ENCODE data around the gene HSD11B2.

DNA sequence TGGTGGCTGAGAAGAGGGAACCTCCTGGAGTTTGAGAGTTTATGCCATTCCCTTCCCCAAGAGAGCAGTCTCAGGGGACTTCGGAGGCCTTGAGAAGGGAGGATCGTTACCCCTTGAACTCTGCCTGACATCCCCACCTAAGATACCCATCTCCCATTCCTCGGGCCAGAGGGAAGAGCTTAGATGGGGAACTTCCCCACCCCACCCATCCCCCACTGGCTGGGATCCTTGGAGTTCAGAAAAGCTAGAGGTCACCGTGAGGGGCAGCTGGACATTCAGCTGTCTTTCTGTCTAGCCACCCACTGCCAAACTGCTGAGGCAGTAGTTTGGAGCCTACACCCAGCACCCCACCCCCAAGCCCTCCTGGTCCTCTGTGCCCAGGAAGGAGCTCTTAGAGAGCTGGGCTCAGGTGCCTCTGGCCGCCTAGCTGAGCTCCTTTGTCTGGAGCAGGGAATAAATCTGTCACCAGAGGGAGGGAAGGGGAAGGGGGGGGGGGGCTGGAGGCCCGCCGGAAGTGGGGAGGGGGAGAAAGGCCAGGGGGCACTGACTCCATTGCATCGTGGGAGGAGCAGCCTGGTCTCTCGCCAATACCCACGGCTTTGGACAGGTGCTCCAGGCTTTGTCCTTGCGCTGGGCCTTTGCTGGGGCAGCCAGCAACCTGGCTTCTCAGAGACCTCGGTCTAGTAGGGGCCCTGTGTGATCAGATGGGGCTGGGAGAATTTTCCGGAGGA, 1.0 kb downstream of the HSD11B2 start:
- TF ChIP-seq POLR2A (IDR thresholded peaks at IDR 0.05; ENCODE audit: low read depth, low read length) (no peak), CTCF (IDR thresholded peaks at IDR 0.05; ENCODE audit: extremely low read depth in 1 of 2, insufficient read depth in 1 of 2, low read depth in 1 of 2, low read length in 2 of 2) (no peak), POLR2AphosphoS5 (IDR thresholded peaks at IDR 0.05; ENCODE audit: insufficient read depth, low read depth, low read length) (no peak), EZH2 (IDR thresholded peaks at IDR 0.05; ENCODE audit: borderline replicate concordance, low read depth, low read length, severe bottlenecking) (no peak), MYC (IDR thresholded peaks at IDR 0.05; ENCODE audit: low read depth, low read length) (no peak)
- TF ChIP-seq, protein P1, sequence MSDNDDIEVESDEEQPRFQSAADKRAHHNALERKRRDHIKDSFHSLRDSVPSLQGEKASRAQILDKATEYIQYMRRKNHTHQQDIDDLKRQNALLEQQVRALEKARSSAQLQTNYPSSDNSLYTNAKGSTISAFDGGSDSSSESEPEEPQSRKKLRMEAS (IDR thresholded peaks at IDR 0.05; ENCODE audit: insufficient read depth, insufficient read length), result no peak
